Myometrial cell (primary cell): ENCODE measurements around the gene FAF2. TPM values are rescaled to one million over a fixed set of nuclear protein-coding genes. Genes with fewer than 3 reads are reported as not detected.

Source experiments
- total RNA-seq: library from RNA; depleted of rRNA; stranded (reverse); fragments of >200 nt; gene quantifications from 2 replicates; pipeline ENCODE4 v1.2.3, GENCODE V29; 2015

Gene FAF2, protein sequence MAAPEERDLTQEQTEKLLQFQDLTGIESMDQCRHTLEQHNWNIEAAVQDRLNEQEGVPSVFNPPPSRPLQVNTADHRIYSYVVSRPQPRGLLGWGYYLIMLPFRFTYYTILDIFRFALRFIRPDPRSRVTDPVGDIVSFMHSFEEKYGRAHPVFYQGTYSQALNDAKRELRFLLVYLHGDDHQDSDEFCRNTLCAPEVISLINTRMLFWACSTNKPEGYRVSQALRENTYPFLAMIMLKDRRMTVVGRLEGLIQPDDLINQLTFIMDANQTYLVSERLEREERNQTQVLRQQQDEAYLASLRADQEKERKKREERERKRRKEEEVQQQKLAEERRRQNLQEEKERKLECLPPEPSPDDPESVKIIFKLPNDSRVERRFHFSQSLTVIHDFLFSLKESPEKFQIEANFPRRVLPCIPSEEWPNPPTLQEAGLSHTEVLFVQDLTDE
- 36.0 and 48.2 TPM in 2 replicates for total RNA-seq

DNA sequence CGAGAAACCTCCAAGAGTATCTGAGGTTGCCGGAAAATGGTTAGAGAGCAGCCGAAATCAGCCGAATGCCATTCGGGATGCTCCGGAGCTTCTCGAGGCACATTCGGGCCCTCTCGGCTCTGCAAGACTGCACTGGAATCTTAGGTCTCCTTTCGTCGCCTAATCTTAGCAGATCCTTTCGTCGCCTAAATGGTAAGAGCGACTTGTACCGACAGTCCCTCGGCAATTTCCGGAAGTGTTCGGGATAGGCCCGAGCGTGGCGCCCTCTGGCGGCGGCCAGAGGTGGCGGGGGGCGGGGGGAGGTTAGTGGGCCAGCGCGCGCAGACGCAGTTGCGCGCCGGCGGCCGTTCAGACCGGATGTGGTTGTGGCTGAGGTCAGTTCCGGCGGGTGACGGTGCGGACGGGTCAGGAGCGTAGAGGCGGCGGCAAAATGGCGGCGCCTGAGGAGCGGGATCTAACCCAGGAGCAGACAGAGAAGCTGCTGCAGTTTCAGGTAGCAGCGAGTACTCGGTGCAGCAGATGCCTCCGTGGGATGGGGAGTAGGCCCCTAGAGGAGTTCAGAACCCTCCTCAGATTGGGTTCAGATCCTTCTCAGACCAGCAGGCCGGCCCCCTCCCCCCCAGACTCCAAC is at the start of gene FAF2:
TSS of gene FAF2 (plus strand) at position 408 of the 631 bp plus-strand sequence. CDS start at position 431, 23 bp downstream.

DNA sequence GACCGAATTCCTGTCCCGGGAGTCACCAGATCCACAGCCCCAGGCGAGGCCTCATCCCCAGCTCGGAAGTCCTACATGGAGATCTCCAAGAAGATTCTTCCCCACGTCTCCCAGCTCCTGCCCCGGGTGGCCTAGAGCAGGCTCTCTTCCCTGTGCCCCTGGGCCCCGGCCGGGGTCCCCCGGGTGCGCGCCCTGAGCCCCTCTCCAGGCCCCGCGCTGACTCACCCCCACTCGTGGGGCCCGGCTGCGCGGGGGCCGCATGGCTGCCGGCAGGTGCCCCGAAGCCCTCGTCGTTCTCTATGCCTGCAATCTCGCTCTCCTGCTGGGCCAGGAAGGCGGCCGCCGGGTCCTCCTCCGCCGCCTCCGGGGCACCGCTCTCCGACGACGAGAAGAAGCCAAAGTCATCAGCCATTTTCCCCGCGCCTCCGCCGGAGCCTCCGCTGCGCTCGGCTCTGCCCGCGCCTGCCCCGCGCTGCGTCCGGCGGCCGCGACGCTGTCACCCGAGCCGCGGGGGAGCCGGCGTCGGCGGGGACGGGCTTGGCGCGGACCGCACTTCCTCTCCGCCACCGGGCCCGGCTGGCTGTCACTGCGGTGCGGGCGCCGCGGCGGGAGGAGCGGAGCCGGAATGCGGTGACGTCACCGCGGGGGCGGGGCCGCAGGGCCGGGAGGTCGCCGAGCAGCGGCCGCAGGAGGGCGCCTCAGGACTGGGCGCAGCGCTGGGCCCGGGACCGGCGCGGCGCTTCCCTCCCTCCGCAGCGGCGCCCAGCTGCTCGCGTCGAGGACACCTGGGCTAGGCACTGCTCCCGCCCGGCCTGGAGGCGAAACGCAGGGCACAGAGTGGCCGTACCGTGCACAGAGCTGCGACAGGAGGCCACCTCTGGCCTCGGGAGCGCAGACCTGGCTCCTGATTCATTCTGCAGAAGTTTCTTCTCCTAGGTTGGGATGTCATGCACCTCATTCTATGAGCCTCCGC is 31.9 kb upstream of the FAF2 start, which contains the start of gene CLTB:
TSS of gene CLTB (minus strand) at position 588 of the 973 bp plus-strand sequence. CDS start at position 412, 176 bp downstream.

DNA sequence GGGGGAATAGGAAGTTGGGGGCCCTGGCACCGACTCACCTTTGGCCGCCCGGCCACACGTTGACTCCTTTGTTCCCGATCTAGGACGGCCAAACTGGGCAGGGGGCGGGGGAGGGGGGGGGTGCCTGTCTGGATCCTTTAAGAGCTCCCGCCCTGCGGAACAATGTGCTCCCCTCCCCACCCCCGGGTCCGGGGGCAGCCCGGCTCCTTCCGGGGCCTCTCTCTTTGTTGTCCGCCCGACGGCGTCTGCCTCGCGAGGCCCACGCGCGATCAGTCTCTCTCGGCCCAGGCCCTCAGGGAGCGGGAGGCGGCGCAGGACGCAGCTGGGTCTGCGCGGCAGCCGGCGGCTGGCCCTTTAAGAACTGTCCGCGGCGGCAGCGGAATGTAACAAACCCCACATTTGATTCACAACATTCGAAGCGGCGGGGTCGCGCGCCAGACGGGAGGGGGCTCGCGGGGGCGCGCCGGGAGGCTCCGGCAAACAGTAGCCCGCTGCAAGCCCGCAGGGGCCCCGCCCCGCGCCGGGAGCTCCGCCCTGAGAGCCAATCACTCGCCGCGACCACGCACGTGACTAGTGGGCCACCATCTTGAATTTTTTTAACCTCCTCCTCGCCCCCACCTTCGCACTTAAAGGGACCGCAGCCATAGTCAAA is 88.8 kb downstream of the FAF2 start, which contains the start of gene RNF44:
TSS of gene RNF44 (minus strand) at position 501 of the 652 bp plus-strand sequence. CDS start 4,930 bp downstream, outside the sequence.

DNA sequence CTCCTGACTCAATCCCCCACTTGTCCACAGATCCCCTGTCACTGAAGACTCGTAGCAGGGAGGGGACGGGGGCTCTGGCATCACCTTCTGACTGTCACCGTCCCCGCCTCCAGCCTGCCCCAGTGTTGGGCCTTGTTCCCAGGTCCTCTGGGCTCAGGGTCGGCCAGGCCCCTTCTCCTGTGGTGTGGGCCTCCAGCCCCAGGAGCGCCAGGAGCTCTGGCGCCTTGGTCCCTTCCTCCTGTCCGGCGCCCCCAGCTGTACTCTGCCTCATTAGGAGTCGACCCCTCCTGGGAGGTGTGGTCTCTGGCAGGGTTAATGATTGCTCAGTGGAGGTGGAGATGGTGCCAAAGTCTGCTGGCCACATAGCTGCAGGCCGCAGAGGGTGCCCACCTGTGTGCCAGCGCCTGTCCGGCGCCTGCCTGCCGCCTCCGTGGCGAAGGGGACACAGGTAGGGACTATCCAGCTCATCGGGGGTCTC is 100.8 kb downstream of the FAF2 start, which contains the start of gene CDHR2:
TSS of gene CDHR2 (plus strand) at position 376 of the 478 bp plus-strand sequence. CDS start 16,011 bp downstream, outside the sequence.

Other genes starting within 250 kb of the FAF2 start
- gene SIMC1, start 210.0 kb upstream of the FAF2 start, total RNA-seq = 4.9 and 5.7 TPM in 2 replicates
- gene KIAA1191, start 86.6 kb upstream of the FAF2 start, total RNA-seq = 104 and 118 TPM in 2 replicates
- 2.0 and 3.4 TPM in 2 replicates for gene ARL10, start 82.9 kb upstream of the FAF2 start, total RNA-seq
- gene NOP16, start 59.8 kb upstream of the FAF2 start, total RNA-seq = 6.3 and 7.8 TPM in 2 replicates
- 92.0 and 100 TPM in 2 replicates for gene HIGD2A, start 59.6 kb upstream of the FAF2 start, total RNA-seq
- gene CLTB, start 31.8 kb upstream of the FAF2 start, total RNA-seq = 130 and 133 TPM in 2 replicates
- gene RNF44, start 89.0 kb downstream of the FAF2 start, total RNA-seq = 0.58 and 1.4 TPM in 2 replicates
- gene CDHR2, start 101.0 kb downstream of the FAF2 start, total RNA-seq = not detected in 2 replicates
- gene GPRIN1, start 161.8 kb downstream of the FAF2 start, total RNA-seq = 4.3 and 5.3 TPM in 2 replicates
- gene SNCB, start 182.1 kb downstream of the FAF2 start, total RNA-seq = not detected in 2 replicates
- not detected in 2 replicates for gene EIF4E1B, start 182.3 kb downstream of the FAF2 start, total RNA-seq
- gene TSPAN17, start 199.1 kb downstream of the FAF2 start, total RNA-seq = 34.0 and 39.3 TPM in 2 replicates